Measurements from ENCODE around the gene TMSB4X.
"Not testable (repeated sequence)": the region's sequence is repeated elsewhere in the genome, so short reads cannot be mapped to it uniquely, and the experiment has no call there.

TMSB4X gene

DNA sequence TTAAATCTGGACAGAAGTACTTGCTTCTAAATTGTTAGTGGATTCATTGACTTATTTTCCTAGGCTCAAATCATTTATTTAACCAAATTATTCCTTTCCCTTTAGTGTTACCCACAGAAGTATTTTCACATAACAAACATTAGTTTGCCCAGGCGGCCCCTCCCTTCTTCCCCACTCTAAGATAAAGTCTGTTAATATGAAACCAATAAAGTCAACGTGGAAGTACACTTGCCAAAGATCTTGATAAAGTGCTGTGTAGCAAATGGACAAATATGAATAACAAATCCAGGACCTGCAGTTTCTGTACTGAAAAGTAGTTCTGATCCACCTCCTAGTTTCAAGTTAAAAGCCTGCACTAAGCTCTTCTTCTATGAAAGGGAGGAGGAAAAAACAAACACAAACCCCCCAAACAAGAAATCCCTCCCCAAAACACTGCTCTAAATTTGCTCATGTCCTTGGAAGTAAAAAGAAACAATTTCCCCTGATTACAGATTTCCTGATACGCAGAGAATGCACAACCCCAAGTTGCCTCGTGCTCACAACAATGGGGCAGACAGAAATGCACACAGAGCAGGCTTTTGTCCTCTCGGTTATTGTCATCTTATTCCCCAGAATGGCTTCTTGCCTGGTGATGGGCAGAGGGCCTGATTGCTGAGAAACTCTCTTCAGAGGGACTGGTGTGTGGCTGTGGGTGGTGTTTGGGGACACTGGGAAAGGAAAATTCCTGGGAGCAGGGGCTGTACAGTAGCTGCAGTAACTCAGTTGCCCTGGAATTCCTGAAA lies 23.2 kb downstream of the TMSB4X start:
- DNase-seq: no peak

DNA sequence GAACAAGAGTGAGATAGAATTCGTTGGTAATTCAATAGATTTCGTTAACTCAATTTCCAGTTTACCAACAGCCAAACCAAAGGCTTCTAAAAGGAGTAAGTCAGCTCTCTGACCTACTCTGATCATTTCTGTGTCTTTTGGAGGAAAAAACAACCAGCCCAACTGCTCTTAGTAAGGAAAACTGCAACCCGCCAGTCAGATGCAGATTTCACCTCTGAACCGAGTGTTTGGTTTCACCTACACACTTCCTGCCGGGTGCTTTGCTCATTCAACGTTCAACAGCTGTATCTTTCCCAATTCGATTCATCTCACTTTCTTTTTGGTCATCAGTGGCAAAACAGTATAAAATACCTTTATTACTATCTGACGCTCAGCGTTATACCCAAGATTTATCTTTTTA lies 24.5 kb downstream of the TMSB4X start:
- peak; percentile 30 for DNase-seq

DNA sequence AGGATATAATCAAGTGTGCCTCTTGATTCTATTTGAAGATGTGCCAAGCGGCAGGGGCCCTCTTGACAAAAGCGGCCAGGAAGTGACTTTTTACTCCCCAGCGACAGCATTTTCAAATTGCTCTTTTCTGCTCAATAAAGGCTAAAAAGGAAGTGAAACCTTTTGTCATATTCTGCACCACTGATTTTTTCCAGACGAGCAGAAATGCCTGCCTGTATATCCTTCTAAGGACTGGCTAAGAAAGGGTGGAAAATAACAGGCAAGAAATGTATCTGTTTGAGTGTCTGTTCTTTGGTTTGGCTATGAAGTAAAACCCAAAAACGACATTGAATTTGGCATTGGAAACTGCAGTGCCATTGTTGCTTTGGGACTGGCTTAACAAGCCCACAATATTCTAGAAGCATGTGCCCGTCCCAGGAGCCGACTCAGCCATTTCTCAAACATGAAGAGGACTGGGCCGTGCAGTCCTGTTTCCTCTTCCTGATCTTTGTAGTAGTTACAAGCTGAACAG lies 25.4 kb downstream of the TMSB4X start:
- DNase-seq: peak; percentile 16

DNA sequence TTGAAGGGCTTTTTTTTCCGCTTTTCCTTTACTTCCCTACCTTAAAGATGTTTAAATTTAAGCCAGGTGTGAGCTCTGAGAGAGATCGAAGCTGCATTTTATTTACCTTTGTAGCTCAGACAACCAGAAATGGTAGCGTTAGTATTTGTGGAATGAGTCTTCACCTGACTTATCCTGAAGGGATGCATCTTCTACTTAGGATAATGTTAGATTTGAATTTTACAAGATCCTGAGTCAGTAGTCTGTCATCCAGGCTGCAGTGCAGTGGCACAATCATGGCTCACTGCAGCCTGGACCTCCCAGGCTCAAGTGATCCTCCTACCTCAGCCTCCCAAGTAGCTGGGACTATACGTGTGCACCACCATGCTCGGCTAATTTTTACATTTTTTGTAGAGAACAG lies 26.2 kb downstream of the TMSB4X start:
- no peak for DNase-seq

DNA sequence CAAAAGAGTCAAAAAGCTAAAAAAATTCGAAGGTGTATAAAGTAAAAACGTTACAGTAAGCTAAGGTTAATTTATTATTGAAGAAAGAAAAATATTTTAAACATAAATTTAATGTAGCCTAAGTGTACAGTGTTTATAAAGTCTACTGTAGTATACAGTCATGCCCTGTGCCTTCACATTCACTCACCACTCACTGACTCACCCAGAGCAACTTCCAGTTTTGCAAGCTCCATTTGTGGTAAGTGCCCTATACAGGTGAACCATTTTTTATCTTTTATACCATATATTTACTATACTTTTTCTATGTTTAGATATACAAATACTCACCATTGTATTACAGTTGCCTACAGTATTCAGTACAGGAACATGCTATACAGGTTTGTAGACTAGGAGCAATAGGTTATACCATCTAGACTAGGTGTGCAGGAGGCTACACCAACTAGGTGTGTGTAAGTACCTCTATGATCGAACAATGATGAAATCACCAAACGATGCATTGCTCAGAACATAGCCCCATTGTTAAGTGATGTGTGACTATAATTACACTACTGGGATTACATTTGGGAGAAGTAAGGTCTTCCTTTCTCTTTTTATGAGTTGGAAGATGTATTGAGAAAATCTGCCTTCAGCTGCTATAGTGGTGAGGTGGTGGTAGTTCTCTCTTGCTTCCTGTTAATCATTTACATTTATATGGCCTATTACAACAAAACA lies 27.2 kb downstream of the TMSB4X start:
- DNase-seq: peak; percentile 13

DNA sequence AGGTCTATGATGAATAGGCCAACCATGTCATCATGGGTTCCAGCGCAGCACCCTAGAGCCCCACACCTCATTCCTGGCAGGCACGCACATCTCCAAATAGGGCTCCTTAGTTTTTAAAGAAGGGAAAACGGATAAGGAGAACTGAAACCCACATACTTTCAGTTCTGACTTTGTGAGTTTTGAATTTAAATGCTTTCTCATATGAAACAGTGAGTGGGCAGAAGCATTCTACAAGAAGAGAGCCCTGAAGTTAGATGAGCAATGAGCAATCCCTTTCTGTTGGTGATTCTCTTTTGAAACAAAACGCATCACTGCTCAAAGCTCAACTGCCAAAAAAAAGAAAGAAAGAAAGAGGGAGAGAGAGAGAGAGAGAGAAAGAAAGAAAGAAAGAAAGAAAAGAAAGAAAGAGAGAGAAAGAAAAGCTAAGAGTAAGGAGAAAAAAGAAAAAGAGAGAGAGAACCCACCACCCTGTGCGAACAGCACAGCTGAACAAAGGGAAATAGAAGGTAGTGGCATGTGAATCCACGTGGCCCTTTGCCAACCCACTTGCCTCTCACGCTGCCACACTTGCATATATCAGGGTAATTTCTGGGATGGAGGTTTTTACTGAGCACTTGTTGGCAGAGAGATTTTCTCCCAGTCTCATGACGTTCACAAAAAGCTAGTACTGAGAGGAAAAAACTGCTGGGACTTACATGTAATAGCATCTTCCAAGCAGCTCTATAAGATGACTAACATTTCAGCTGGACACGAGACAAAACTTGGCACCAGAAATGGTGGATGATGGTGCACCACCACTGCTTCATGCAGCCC lies 31.0 kb downstream of the TMSB4X start:
- DNase-seq: peak; percentile 18

DNA sequence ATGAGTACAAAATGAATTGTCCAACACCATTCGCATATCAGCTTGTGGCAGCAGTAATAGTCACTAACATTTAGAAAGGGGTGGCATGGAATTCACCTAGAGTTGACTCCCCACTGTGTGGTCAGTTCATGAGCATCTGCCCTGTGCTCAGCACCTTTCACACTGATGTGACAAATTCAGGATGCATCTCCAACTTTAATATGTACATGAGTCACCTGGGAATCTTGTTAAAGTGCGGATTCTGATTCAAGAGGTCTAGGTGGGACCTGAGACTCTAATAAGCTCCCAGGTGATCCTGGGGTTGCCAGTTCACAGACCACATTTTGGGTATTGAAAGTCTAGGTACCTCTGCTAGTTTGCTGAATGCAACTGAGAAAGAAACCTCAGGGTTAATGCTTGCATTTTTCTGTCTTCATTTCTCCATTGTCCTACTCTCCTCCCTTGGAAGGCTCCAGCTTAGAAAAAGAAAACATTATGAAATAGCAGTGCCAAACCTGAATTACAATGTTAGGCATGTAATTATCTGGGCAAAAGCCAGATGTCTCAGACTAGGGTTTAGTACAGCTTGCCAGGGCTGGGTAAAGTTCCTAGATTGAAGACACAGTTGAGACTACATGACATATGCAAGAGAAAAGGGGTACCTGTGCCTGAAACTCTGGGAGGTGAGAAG lies 32.7 kb downstream of the TMSB4X start:
- DNase-seq: no peak

DNA sequence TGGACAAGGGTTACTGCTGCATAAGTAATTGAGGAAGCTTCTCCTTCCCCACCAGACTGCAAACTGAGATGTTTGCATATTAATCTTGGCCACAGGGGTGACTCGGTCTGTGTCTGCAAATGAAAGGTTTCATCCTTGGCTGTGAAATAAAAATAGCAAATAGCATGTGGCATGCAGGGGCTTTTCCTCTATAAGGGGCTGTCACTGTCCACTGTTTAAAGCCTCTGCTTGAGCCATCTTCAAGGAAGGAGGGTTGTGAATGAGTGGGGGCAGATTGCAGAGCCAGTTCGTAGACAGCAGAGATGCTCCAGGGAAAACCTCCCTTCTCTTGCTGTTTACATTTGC lies 33.3 kb downstream of the TMSB4X start:
- no peak for DNase-seq

DNA sequence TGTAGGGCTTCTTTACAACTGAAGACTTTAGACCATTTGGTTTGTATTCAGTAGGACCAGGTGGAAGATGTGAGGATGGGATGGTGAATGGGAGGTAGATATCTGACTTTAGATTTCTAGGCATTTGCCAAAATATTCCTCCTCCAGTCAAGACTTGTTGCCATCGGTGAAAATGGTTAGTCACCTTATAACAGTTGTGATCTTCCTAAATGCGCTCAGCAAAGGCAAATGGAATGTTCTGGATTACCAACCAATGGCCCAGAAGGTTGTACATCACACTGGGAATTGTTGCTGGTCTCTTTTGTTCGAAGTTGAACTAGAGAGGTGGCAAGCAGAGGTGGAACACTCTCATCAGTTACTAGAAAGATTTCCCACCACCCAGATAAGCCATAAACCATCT lies 33.9 kb downstream of the TMSB4X start:
- DNase-seq: no peak

DNA sequence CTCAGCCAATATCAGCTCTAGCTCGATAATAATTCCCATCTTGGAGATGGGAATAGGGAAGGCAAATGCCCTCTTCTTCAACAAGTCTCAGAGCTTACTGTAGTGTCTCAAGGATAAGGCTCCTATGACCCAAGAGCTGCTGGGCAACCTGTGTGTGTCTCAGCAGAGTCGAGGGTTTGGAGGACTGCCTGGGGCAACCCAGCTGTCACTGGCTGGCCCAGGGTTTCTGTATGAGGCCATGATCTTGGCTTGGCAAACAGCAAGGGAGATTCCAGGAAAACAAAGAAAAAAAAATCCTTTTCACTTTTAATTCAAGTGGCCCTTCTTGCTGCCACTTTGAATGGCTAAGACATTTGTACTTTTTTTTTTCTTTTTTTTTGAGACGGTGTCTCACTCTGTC lies 34.4 kb downstream of the TMSB4X start:
- DNase-seq: no peak

DNA sequence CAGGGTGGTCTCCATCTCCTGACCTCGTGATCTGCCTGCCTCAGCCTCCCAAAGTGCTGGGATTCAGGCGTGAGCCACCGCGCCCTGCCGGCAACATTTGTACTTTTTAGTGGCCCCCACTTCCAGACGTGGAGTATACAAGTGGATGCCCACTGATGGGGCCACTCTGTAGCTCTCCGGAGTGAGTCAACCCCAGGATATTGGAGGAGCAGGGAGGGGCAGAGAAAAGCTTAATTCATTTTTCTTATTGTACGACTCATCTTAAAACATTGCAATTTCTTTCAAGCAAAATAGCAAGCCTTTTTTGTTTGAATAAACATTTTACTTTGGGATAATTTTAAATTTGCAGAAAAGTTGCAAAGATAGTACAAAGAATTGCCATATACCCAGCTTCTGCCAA lies 34.9 kb downstream of the TMSB4X start:
- DNase-seq: no peak

DNA sequence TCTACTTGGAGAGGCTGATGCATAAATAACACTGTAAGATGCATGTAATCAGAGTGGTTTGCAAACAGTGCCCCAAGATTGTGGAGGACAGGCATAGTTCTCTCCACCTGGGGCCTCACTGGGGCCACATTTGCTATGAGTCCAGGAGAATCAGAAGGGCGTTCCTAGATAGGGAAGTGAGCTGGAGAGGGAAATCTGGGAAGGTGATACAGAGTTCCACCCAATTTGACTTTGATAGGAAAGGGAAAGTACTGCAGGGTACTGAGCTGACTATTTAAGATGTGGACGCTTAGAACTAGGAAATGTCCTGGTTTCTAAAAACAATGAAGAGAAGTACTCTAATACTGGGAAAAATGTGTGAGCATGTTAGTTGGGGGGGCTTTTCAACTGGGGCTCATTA lies 35.6 kb downstream of the TMSB4X start:
- no peak for DNase-seq

DNA sequence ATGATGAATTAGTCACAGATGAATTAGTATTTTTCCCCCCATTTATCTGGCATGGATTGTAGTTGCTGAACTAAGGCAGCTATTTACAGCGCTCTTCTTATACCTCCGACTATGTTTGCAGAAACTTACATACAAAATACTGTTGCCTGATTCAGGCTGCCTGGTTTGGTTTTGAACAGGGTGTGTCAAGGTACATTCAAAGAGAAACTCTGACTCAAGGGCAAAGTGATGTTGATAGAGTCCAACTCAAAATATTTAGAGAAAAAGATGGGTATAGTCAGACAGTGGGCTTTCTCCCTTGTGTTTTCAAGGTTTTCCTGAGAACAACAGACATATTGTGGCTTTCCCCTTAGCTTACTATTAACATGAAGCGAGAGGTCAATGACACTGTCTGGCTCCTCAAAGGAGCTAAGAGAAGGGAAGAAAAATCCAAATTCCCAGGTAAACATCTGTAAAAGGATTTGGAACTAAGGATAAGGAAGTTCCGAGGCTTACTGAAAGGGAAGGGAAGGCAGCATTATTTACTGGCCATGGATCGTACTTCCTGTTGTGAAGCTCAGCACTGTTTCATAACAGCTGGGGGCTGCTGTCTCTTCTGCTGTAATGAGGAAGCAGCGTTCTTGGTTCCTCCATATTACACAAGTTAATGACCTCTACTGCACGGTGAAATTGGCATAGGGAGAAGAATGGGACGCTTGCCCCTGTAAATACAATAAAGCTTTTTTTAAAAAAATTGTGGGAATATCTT lies 38.6 kb downstream of the TMSB4X start:
- no peak for DNase-seq

DNA sequence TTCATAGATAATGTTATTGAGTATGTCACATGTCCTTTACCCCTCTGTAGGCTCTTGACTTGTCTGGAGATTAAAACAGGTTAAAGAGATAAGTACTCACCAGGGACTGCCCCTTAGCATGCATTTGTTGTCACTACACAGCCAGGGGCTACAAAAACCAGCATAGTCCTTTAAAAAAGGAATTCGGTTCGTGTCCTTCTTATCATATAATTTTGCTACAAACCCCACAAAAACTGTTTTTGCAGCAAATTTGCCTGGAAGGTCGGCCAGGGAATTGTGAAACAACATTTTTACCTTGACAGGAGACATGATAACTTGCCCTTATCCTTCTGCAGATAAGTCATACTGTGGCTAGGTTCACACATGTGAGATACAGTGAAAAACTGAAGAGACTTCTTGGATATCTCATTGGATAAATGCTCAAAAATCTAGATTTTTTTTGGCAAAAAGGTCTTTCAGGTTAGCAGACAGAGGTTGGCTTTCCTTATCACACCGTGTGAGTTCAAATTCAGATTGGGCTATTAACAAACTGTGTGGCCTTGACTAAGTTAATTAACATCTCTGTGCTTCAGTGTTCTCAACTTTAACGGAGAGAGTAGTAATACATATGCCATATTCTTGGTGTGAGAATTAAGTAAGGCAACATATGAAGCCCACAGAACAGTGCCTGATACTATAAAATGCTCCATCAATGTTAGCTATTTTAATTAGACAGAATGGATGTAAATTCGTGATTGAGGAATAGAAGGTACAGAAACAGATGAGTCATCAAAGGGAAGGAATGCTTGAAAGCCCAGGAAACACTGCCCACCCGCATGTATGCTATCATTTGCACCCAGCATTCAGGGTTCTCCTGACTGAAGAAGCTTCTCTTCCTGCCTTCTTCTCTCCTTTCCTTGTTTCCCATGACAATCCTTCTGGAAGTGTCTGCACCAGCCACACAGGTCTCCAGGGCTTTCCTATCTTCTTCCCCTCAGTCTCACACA lies 39.5 kb downstream of the TMSB4X start:
- no peak for DNase-seq

DNA sequence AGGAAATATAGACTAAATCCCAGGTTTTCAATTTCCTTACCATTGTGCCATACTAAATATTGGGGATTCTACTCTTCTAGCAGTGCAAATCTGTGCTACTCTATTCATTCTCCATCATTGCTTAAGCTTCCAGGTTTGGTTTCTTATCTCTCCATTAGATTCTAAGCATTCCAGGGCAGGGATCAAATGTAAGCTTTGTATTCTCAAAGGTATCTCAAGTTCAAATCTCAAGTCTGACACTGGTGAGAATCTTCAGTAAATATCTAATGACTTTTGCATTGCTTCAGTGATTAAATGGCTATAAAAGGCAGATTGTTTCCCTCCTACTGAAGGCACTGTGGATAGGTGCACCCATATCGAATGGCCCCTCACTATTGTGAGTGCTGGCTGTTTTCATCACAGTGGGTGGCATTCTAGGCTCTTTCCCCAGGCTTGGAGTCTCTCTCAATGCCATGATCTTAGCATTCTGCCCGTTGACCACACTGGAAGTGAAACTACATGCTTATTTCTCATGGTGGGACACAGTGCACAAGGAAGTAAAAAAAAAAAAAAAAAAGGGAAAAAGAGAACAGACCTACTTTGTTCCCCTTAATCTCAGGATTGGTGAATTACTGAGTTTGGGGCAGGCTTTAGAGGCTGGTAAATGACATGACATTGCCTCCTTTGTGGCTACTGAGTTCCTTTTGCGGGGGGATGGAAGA lies 40.8 kb downstream of the TMSB4X start:
- no peak for DNase-seq

DNA sequence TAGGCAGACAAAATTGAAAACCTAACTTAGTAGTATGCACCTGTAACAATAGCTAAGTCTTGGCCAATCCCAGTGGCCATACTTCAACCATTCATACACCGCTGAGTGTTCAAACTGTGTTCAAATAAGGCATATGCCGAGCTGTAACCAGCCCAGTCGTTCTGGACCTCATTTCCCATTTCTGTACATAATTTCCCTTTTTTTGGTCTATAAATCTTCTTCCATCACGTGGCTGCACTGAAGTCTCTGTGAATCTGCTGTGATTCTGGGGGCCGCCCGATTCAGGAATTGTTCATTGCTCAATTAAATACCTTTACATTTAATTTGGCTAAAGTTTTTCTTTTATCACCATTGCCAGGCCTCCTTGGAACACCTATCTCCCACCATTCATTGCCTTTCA lies 41.8 kb downstream of the TMSB4X start:
- not testable (repeated sequence) for DNase-seq

DNA sequence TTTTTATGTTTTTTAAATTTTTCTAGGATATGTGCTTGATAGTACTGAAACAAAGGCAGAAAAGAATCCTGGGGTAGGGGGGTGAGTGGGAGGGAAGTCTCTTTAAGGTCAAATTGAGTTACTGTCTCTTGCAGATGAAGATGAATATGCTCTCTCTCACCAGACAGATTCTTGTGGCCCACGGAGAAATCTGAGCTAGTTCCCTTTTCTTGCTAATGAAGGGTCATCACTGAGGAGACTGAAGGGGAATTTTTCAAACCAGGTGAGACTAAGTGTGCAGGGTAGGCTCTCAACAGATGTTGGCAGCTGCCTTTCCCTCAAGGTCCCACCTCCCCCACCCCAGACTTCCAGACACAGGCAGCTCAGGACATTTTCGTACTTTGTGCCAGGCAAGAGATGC lies 48.0 kb downstream of the TMSB4X start:
- no peak for DNase-seq

DNA sequence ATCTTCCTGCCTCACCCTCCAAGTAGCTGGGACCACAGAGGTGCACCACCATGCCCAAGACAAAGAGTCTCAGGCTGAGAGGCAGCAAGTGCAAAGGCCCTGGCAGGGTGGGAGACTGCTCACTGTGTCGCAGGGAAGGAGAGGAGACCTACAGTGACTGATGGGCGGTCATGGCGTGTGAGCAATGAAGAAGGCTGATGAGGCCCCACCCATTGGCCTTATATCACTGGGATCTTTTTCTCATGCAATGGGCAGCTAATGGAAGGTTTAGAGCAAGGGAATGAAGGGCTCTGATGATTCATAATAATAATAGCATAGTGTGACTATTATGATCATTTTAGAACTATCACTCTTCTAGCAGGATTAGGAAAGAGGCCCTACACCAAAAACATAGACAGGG lies 48.7 kb downstream of the TMSB4X start:
- no peak for DNase-seq

DNA sequence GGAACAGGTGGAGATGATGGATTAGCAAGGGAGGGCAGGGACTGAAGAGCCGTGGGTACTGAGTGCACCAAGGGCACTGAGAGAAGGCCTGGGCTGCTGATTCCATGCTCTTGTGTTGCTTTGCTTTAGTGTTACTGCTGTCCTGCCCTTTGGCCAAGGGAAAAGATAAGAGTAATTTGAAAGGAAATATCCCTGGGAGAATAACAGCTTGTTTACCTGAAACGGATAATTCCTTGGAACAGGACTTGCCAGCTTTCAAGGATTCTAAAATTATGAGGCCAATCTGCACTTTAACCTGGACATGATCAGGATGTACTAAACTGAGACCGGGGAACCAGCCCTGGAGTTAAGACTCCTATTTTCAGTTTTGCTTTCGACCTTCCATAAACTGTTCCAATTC lies 49.1 kb downstream of the TMSB4X start:
- DNase-seq: no peak

DNA sequence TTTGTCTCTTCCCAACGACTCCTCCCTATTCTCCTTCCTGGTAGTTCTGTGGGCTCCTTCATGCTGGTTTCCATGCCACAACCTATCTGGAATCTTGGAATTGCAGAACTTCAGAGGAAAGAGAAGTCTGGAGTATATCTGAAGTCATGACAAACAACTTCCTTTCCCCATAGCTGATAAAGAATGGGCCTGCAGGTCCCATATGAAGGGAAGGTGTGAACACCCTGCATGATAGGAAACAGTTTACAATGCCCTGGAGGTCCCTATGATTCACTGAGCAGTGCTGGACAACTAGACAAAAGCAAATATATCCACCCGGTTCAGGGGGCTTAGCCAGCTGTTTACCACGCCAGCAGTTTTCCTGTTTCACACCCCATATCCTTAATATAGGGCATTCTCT lies 50.1 kb downstream of the TMSB4X start:
- DNase-seq: no peak
